Right lobe of liver (tissue), 4 donors: ENCODE measurements around the gene GTF2I.

ENCODE experiments used
- CTCF ChIP-seq, 4 donors: fragments of 200-600 bp in 3 of 4; fragments of 450-650 bp in 1 of 4; IDR thresholded peaks; one replicate each; pipeline versions ENCODE4 v1.5.1 to v1.8.0; 2016 to 2022; ENCODE audit warnings: antibody characterized with exemption in 4 of 4, mild to moderate bottlenecking in 2 of 4
- POLR2A ChIP-seq: fragments of 450-650 bp; IDR thresholded peaks from one replicate; pipeline ENCODE4 v1.6.1; 2017; ENCODE audit warnings: antibody characterized with exemption, mild to moderate bottlenecking
- donor health status: DM: no; HTN: no; CAD: no.
- donor health status: DM: no; HTN: no; CAD: no.
- donor health status: DM: no; HTN: yes; CAD: no.

GRCh38 chr7:74612015-74612829 is 45.3 kb upstream of the GTF2I start:
- TF ChIP-seq POLR2A (no peak), CTCF (IDR thresholded peaks at IDR 0.05) (no peak)
